OCI-LY7 (cell line): Measurements from ENCODE around the gene NPDC1.
A peak's percentile ranks its signal among the peaks of the same experiment; 100 is the strongest.

Source experiments
- CTCF ChIP-seq: fragments of 200-600 bp; sonication (generic); conservative IDR thresholded peaks from 2 replicates; pipeline ENCODE4 v1.5.1; 2014; ENCODE audit warnings: mild to moderate bottlenecking, antibody characterized with exemption, low read length, moderate library complexity, mixed read lengths
- EZH2phosphoT487 ChIP-seq: fragments of 200-600 bp; sonication (generic); IDR thresholded peaks from 2 replicates; pipeline ENCODE4 v1.6.1; 2018; ENCODE audit warnings: low read depth, borderline replicate concordance, mild to moderate bottlenecking, mixed run types, antibody characterized with exemption, low read length, moderate library complexity, mixed read lengths

- TF ChIP-seq CTCF: peak; percentile 80
- no peak for TF ChIP-seq EZH2phosphoT487
Observed at GRCh38 chr9:137064027-137064879, 18.3 kb upstream of the NPDC1 start.
